Kidney capillary endothelial cell (primary cell): ENCODE data around the gene BSND.
"Not testable (repeated sequence)": the region's sequence is repeated elsewhere in the genome, so short reads cannot be mapped to it uniquely, and the experiment has no call there.

Experiments used
- DNase-seq: peaks from one replicate; pipeline ENCODE4 v3.0.0-alpha.2; 2018; ENCODE audit warnings: low spot score

The BSND gene

GRCh38 chr1:55018395-55018794, 19.7 kb downstream of the BSND start:
- DNase-seq = no peak

- DNase-seq = peak; percentile 72
Observed at GRCh38 chr1:55021942-55022546, 23.3 kb downstream of the BSND start.

- not testable (repeated sequence) for DNase-seq
Observed at GRCh38 chr1:55024163-55024562, 25.4 kb downstream of the BSND start.

- not testable (repeated sequence) for DNase-seq
Observed at GRCh38 chr1:55026682-55027081, 27.9 kb downstream of the BSND start.

- not testable (repeated sequence) for DNase-seq
Observed at GRCh38 chr1:55031098-55031497, 32.4 kb downstream of the BSND start.

- DNase-seq = no peak
Observed at GRCh38 chr1:55033265-55033614, 34.5 kb downstream of the BSND start.

GRCh38 chr1:55034476-55035133, 35.9 kb downstream of the BSND start:
- no peak for DNase-seq

GRCh38 chr1:55035904-55036303, 37.2 kb downstream of the BSND start:
- no peak for DNase-seq

GRCh38 chr1:55037733-55038551, 39.2 kb downstream of the BSND start:
- DNase-seq = no peak

GRCh38 chr1:55038552-55038838, 39.8 kb downstream of the BSND start:
- no peak for DNase-seq

- DNase-seq = no peak
Observed at GRCh38 chr1:55038974-55039341, 40.2 kb downstream of the BSND start.

- DNase-seq = no peak
Observed at GRCh38 chr1:55039342-55040082, 40.8 kb downstream of the BSND start, which contains the start of gene PCSK9. TSS of gene PCSK9 (plus strand) at chr1:55039548. CDS start at chr1:55039838, 290 bp downstream.

- no peak for DNase-seq
Observed at GRCh38 chr1:55040083-55040932, 41.6 kb downstream of the BSND start.

- no peak for DNase-seq
Observed at GRCh38 chr1:55040933-55041494, 42.3 kb downstream of the BSND start.

GRCh38 chr1:55041613-55042012, 42.9 kb downstream of the BSND start:
- DNase-seq = no peak

- no peak for DNase-seq
Observed at GRCh38 chr1:55043011-55043410, 44.3 kb downstream of the BSND start.

- no peak for DNase-seq
Observed at GRCh38 chr1:55043726-55044125, 45.0 kb downstream of the BSND start.

GRCh38 chr1:55044617-55045397, 46.1 kb downstream of the BSND start:
- DNase-seq = no peak

GRCh38 chr1:55045430-55045829, 46.7 kb downstream of the BSND start:
- no peak for DNase-seq

- no peak for DNase-seq
Observed at GRCh38 chr1:55046871-55047270, 48.1 kb downstream of the BSND start.

- DNase-seq = no peak
Observed at GRCh38 chr1:55047611-55048010, 48.9 kb downstream of the BSND start.
